Measurements from ENCODE around the gene ADCY9.

Gene ADCY9

GRCh38 chr16:4004206-4004605, 112.0 kb downstream of the ADCY9 start:
- Histone ChIP-seq H3K79me2 (ENCODE audit: insufficient read depth, low read depth) (no peaks in the 10 kb centered on the region), H3K27ac (no peak overlapping the region), H3K9ac (no peak overlapping the region), H3K4me1 (ENCODE audit: low read depth, poor library complexity, severe bottlenecking) (peaks cover 7% of the 10 kb centered on the region), H3K4me2 (no peak overlapping the region), H2AFZ (ENCODE audit: low read depth) (no peak overlapping the region), H4K20me1 (ENCODE audit: insufficient read depth) (no peaks in the 10 kb centered on the region), H3K36me3 (ENCODE audit: insufficient read depth) (no peaks in the 10 kb centered on the region; the same call in 1 of the 2 replicates), H3K27me3 (ENCODE audit: insufficient read depth, low read depth) (no peaks in the 10 kb centered on the region), H3K4me3 (IDR thresholded peaks at IDR 0.05; ENCODE audit: insufficient read depth, low read depth, low read length) (no peak overlapping the region)
- TF ChIP-seq CTCF (conservative IDR thresholded peaks at IDR 0.05; ENCODE audit: low read depth, low read length) = no peak

DNA sequence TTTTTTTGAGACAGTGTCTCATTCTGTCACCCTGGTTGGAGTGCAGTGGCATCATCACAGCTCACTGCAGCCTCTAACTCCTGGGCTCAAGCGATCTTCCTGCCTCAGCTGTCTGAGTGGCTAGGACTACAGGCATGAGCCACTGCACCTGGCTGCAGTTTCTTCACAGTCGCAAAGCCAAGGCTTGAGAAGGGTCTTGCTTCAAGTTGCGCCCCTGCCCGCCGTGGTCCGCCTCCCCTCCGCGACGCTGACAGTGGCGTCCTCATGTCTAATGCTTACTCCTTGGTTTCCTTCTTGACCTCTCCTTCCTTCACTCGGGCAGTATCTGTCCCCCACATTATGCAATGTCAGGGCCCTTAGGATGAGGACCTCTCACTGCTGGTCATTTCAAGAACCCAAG, 112.7 kb downstream of the ADCY9 start:
- H3K27me3 ChIP-seq (ENCODE audit: insufficient read depth, low read depth) = no peaks in the 10 kb centered on the region
- H3K36me3 ChIP-seq (ENCODE audit: insufficient read depth) = no peaks in the 10 kb centered on the region; the same call in 1 of the 2 replicates
- no peak overlapping the region for H3K27ac ChIP-seq
- H2AFZ ChIP-seq (ENCODE audit: low read depth) = no peak overlapping the region
- H3K4me3 ChIP-seq (IDR thresholded peaks at IDR 0.05; ENCODE audit: insufficient read depth, low read depth, low read length) = no peak overlapping the region
- no peak overlapping the region for H3K9ac ChIP-seq
- TF ChIP-seq CTCF (conservative IDR thresholded peaks at IDR 0.05; ENCODE audit: low read depth, low read length) = no peak
- no peaks in the 10 kb centered on the region for H4K20me1 ChIP-seq (ENCODE audit: insufficient read depth)
- H3K4me1 ChIP-seq (ENCODE audit: low read depth, poor library complexity, severe bottlenecking) = peaks cover 7% of the 10 kb centered on the region
- H3K4me2 ChIP-seq = no peak overlapping the region
- H3K79me2 ChIP-seq (ENCODE audit: insufficient read depth, low read depth) = no peaks in the 10 kb centered on the region

- H3K27ac ChIP-seq = no peak overlapping the region
- no peak overlapping the region for H3K4me2 ChIP-seq
- H4K20me1 ChIP-seq (ENCODE audit: insufficient read depth) = no peaks in the 10 kb centered on the region
- no peak for TF ChIP-seq CTCF (conservative IDR thresholded peaks at IDR 0.05; ENCODE audit: low read depth, low read length)
- no peak overlapping the region for H3K4me3 ChIP-seq (IDR thresholded peaks at IDR 0.05; ENCODE audit: insufficient read depth, low read depth, low read length)
- H3K79me2 ChIP-seq (ENCODE audit: insufficient read depth, low read depth) = no peaks in the 10 kb centered on the region
- no peak overlapping the region for H3K9ac ChIP-seq
- H3K36me3 ChIP-seq (ENCODE audit: insufficient read depth) = no peaks in the 10 kb centered on the region; the same call in 1 of the 2 replicates
- H3K4me1 ChIP-seq (ENCODE audit: low read depth, poor library complexity, severe bottlenecking) = peaks cover 7% of the 10 kb centered on the region
- no peak overlapping the region for H2AFZ ChIP-seq (ENCODE audit: low read depth)
- H3K27me3 ChIP-seq (ENCODE audit: insufficient read depth, low read depth) = no peaks in the 10 kb centered on the region
These were observed 113.1 kb downstream of the ADCY9 start for GRCh38 chr16:4003166-4003565.

DNA sequence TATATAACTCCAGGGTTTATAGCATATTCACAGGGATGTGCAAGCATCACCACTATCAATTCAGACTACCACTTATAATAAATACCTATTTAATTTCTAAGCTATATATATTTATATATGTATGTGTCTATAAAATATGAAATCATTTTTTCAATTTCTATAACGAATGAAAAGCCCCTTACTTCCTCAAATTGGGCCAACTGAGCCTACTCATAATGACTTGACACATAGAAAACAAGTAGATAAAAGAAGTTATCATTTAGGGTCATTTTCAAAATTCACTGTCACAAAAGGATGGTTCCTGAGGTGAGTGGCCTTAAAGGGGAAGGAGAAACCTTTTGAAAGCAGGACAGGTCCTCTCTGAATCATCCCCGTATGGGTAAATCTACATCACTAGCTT, 114.1 kb downstream of the ADCY9 start:
- Histone ChIP-seq H3K36me3 (ENCODE audit: insufficient read depth) (no peaks in the 10 kb centered on the region; the same call in 1 of the 2 replicates), H3K79me2 (ENCODE audit: insufficient read depth, low read depth) (no peaks in the 10 kb centered on the region), H3K27me3 (ENCODE audit: insufficient read depth, low read depth) (no peaks in the 10 kb centered on the region), H3K4me3 (IDR thresholded peaks at IDR 0.05; ENCODE audit: insufficient read depth, low read depth, low read length) (no peak overlapping the region), H4K20me1 (ENCODE audit: insufficient read depth) (no peaks in the 10 kb centered on the region), H3K27ac (no peak overlapping the region), H2AFZ (ENCODE audit: low read depth) (no peak overlapping the region), H3K4me1 (ENCODE audit: low read depth, poor library complexity, severe bottlenecking) (peaks cover 7% of the 10 kb centered on the region), H3K9ac (no peak overlapping the region), H3K4me2 (no peak overlapping the region)
- no peak for TF ChIP-seq CTCF (conservative IDR thresholded peaks at IDR 0.05; ENCODE audit: low read depth, low read length)
